Measurements from ENCODE around the gene KLF2. TPM values are rescaled to one million over a fixed set of nuclear protein-coding genes. Genes with fewer than 3 reads are reported as not detected.

The KLF2 gene
- total RNA-seq, 1 donor from 2014 or later: 198 TPM

GRCh38 chr19:16377521-16377920 is 52.9 kb downstream of the KLF2 start:
- intact Hi-C loops (cut with DNase I): no loop called here
- H3K9me3 ChIP-seq: no peaks in the 10 kb centered on the region
- no peak overlapping the region for H3K4me3 ChIP-seq
- no peaks in the 10 kb centered on the region for H3K27me3 ChIP-seq
- TF ChIP-seq, protein P1, sequence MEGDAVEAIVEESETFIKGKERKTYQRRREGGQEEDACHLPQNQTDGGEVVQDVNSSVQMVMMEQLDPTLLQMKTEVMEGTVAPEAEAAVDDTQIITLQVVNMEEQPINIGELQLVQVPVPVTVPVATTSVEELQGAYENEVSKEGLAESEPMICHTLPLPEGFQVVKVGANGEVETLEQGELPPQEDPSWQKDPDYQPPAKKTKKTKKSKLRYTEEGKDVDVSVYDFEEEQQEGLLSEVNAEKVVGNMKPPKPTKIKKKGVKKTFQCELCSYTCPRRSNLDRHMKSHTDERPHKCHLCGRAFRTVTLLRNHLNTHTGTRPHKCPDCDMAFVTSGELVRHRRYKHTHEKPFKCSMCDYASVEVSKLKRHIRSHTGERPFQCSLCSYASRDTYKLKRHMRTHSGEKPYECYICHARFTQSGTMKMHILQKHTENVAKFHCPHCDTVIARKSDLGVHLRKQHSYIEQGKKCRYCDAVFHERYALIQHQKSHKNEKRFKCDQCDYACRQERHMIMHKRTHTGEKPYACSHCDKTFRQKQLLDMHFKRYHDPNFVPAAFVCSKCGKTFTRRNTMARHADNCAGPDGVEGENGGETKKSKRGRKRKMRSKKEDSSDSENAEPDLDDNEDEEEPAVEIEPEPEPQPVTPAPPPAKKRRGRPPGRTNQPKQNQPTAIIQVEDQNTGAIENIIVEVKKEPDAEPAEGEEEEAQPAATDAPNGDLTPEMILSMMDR (IDR thresholded peaks at IDR 0.05): no peak
- ATAC-seq (no peak), DNase-seq (no peak)
- H3K4me1 ChIP-seq: peaks cover 33% of the 10 kb centered on the region
- H3K27ac ChIP-seq: no peak overlapping the region
- H3K36me3 ChIP-seq: peaks cover 30% of the 10 kb centered on the region

Other genes starting within 250 kb of the KLF2 start
- 386 TPM for gene TPM4, start 248.3 kb upstream of the KLF2 start, total RNA-seq
- 101 TPM for gene RAB8A, start 212.9 kb upstream of the KLF2 start, total RNA-seq
- 6.0 TPM for gene HSH2D, start 181.1 kb upstream of the KLF2 start, total RNA-seq
- not detected for gene CIB3, start 151.3 kb upstream of the KLF2 start, total RNA-seq
- gene FAM32A, start 139.4 kb upstream of the KLF2 start, total RNA-seq: 56.4 TPM
- 72.1 TPM for gene AP1M1, start 126.9 kb upstream of the KLF2 start, total RNA-seq
- gene EPS15L1, start 147.1 kb downstream of the KLF2 start, total RNA-seq: 42.8 TPM
- gene CALR3, start 171.3 kb downstream of the KLF2 start, total RNA-seq: not detected
- gene C19orf44, start 171.6 kb downstream of the KLF2 start, total RNA-seq: 6.7 TPM
- 41.9 TPM for gene CHERP, start 217.6 kb downstream of the KLF2 start, total RNA-seq
- gene SLC35E1, start 247.6 kb downstream of the KLF2 start, total RNA-seq: 51.2 TPM